Loucy (cell line): ENCODE measurements around the gene MNT.

Source experiments
- EZH2phosphoT487 ChIP-seq: fragments of 200-600 bp; IDR thresholded peaks from 2 replicates; pipeline ENCODE4 v1.6.1; 2018; ENCODE audit warnings: antibody characterized with exemption, mild to moderate bottlenecking, moderate library complexity, borderline replicate concordance
- TF ChIP-seq, protein P1 (sequence below): fragments of 200-600 bp; sonication (generic); conservative IDR thresholded peaks from 2 replicates; pipeline ENCODE4 v1.5.1; 2014; ENCODE audit warnings: mild to moderate bottlenecking, antibody characterized with exemption, low read length

DNA sequence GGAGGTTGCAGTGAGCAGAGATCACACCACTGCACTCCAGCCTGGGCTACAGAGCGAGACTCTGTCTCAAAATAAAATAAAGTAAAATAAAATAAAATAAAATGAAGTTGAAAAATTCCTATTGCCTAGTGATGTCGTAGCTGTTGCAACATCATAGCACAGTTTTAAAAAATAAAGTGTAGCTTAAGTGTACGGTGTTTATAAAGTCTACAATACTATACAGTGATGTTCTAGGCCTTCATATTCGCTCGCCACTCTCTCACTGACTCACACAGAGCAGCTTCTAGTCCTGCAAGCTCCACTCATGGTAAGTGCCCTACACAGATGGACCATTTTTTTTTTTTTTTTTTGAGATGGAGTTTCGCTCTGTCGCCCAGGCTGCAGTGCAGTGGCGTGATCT lies 43.5 kb upstream of the MNT start:
- TF ChIP-seq, protein P1, sequence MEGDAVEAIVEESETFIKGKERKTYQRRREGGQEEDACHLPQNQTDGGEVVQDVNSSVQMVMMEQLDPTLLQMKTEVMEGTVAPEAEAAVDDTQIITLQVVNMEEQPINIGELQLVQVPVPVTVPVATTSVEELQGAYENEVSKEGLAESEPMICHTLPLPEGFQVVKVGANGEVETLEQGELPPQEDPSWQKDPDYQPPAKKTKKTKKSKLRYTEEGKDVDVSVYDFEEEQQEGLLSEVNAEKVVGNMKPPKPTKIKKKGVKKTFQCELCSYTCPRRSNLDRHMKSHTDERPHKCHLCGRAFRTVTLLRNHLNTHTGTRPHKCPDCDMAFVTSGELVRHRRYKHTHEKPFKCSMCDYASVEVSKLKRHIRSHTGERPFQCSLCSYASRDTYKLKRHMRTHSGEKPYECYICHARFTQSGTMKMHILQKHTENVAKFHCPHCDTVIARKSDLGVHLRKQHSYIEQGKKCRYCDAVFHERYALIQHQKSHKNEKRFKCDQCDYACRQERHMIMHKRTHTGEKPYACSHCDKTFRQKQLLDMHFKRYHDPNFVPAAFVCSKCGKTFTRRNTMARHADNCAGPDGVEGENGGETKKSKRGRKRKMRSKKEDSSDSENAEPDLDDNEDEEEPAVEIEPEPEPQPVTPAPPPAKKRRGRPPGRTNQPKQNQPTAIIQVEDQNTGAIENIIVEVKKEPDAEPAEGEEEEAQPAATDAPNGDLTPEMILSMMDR = no peak
- no peak for TF ChIP-seq EZH2phosphoT487
